ENCODE results near the gene CCNL2. TPM values are rescaled to one million over a fixed set of nuclear protein-coding genes. Genes with fewer than 3 reads are reported as not detected.

CCNL2 gene
- total RNA-seq, 4 donors from 2014 or later, result 35.0 to 91.1 (median 43.7) TPM

- H3K4me3 ChIP-seq, result no peak overlapping the region
- in situ Hi-C loops (cut with MboI; ENCODE audit: low sequenced_read_pairs in 4 of 4), result no loop called here
- peaks cover 14 to 24% (median 18%) of the 10 kb centered on the region in 3 donors for H3K27me3 ChIP-seq
- H3K36me3 ChIP-seq, result no peaks in the 10 kb centered on the region
- TF ChIP-seq CTCF (IDR thresholded peaks at IDR 0.05 in 4 of 5, conservative IDR thresholded peaks at IDR 0.05 in 1 of 5), result no peak
- TF ChIP-seq POLR2A (IDR thresholded peaks at IDR 0.05), result no peak
- intact Hi-C loops (cut with DNase I; ENCODE audit: low total_unique reads), result no loop called here
- ATAC-seq (no peak), DNase-seq (no peak)
- peaks cover 9 to 20% of the 10 kb centered on the region in 2 donors for H3K4me1 ChIP-seq
- no peaks in the 10 kb centered on the region for H3K9me3 ChIP-seq
- H3K27ac ChIP-seq, result no peak overlapping the region
These were observed 34.9 kb downstream of the CCNL2 start for GRCh38 chr1:1364266-1364665.

- intact Hi-C loops (cut with DNase I; ENCODE audit: low total_unique reads), result no loop called here
- in situ Hi-C loops (cut with MboI; ENCODE audit: low sequenced_read_pairs in 4 of 4), result no loop called here
- ATAC-seq (peak in 1 of 2 donors; percentile 35), DNase-seq (peak in 1 of 2 donors; percentile 61)
- no peaks in the 10 kb centered on the region for H3K36me3 ChIP-seq
- no peaks in the 10 kb centered on the region for H3K9me3 ChIP-seq
- no peak overlapping the region for H3K4me3 ChIP-seq
- H3K27ac ChIP-seq, result peak overlapping the region; percentile 0 to 80 (median 59)
- no peak for TF ChIP-seq POLR2A (IDR thresholded peaks at IDR 0.05)
- no peak for TF ChIP-seq CTCF (IDR thresholded peaks at IDR 0.05 in 4 of 5, conservative IDR thresholded peaks at IDR 0.05 in 1 of 5)
- H3K4me1 ChIP-seq, result peaks cover 9 to 25% of the 10 kb centered on the region in 2 donors
- peaks cover 26 to 37% (median 29%) of the 10 kb centered on the region in 3 donors for H3K27me3 ChIP-seq
These were observed 37.1 kb downstream of the CCNL2 start for GRCh38 chr1:1361982-1362423.

GRCh38 chr1:1361233-1361981 lies 37.7 kb downstream of the CCNL2 start:
- no peak for DNase-seq
- H3K4me1 ChIP-seq, result peaks cover 9 to 31% of the 10 kb centered on the region in 2 donors
- H3K4me3 ChIP-seq, result no peak overlapping the region
- no peaks in the 10 kb centered on the region for H3K36me3 ChIP-seq
- intact Hi-C loops (cut with DNase I; ENCODE audit: low total_unique reads), result no loop called here
- H3K27ac ChIP-seq, result peak overlapping the region; percentile 28 to 80 (median 59)
- H3K27me3 ChIP-seq, result peaks cover 29 to 42% (median 31%) of the 10 kb centered on the region in 3 donors
- no peak for TF ChIP-seq CTCF (IDR thresholded peaks at IDR 0.05 in 4 of 5, conservative IDR thresholded peaks at IDR 0.05 in 1 of 5)
- in situ Hi-C loops (cut with MboI; ENCODE audit: low sequenced_read_pairs in 4 of 4), result no loop called here
- ATAC-seq, result no peak
- no peaks in the 10 kb centered on the region for H3K9me3 ChIP-seq

- in situ Hi-C loops (cut with MboI; ENCODE audit: low sequenced_read_pairs in 4 of 4), result no loop called here
- TF ChIP-seq CTCF (IDR thresholded peaks at IDR 0.05 in 4 of 5, conservative IDR thresholded peaks at IDR 0.05 in 1 of 5), result no peak
- no peak for TF ChIP-seq POLR2A (IDR thresholded peaks at IDR 0.05)
- H3K4me3 ChIP-seq, result no peak overlapping the region
- no peaks in the 10 kb centered on the region for H3K9me3 ChIP-seq
- peaks cover 29 to 46% (median 35%) of the 10 kb centered on the region in 3 donors for H3K27me3 ChIP-seq
- peaks cover 9 to 36% of the 10 kb centered on the region in 2 donors for H3K4me1 ChIP-seq
- intact Hi-C loops (cut with DNase I; ENCODE audit: low total_unique reads), result no loop called here
- ATAC-seq (peak; percentile 53 to 58), DNase-seq (peak in 1 of 2 donors; percentile 78)
- no peaks in the 10 kb centered on the region for H3K36me3 ChIP-seq
- H3K27ac ChIP-seq, result peak overlapping the region; percentile 65 to 80 (median 72)
These were observed 38.5 kb downstream of the CCNL2 start for GRCh38 chr1:1360506-1361169.
